Stimulated activated CD8-positive, alpha-beta memory T cell treated with anti-CD3 and anti-CD28 coated beads, Interleukin-2, amount 100 ng/mL, for 1 hour (primary cell): Measurements from ENCODE around the gene CCDC68.

Experiments
- DNase-seq, 2 donors: peaks; one replicate each; pipeline ENCODE4 v3.0.0-alpha.2; 2020; ENCODE audit warnings: low read depth in 2 of 2

The CCDC68 gene

DNA sequence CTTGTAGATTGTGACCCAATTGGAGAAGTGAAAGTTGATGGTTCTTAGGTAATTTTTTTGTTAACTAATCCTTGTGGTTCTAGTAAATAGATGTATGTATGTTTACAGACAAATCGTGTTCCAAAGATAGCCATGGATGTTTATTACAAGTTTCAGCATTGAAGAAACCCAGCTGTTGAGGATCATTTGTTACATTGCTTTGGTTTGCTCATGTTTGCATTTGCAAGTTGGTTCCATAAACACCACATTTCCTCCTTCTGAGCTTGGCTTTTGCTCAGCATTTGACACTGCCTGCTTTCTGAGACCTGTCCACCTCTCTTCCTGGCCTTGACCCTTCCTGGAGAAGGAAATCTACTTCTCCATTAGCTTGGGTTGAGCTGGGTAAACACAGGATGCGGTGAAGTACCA is 1.8 kb upstream of the CCDC68 start:
- no peak for DNase-seq

DNA sequence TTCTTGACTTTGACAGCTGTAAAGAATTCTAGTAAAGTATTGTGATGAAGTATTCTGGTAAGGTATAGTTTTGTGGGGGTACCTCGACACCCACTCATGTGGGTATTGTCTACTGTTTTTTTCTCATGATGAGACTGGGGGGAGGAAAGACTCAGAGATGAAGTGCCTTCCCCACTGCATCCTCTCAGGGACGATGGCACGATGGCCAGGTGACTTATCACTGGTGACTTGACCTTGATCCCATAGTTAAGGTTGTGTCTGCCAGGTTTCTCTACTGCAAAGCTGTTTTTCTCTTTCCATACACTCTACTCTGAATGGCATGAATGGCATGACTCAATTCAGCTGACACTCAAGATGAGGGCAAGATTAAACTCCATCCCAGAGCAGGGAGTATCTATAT is 936 bp upstream of the CCDC68 start:
- no peak for DNase-seq

DNA sequence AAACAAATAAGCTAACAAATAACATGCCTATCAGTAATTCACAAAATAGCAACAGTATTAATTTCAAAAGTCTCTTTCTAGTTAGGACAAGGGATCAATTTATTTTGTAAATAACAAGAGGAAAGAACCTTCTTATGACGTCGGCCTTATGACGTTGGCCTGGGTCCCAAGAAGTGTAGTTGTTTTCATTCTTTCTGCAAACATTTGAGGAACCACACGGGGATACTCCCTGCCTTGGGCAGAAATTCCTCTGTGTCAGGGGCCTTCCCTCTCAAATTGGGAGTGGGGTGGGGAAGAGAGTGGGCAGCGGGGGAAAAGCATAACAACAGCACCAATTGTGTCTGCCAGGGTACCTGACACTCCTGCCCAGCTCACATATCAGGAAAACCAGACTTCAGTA is 1.3 kb downstream of the CCDC68 start:
- DNase-seq, result no peak

DNA sequence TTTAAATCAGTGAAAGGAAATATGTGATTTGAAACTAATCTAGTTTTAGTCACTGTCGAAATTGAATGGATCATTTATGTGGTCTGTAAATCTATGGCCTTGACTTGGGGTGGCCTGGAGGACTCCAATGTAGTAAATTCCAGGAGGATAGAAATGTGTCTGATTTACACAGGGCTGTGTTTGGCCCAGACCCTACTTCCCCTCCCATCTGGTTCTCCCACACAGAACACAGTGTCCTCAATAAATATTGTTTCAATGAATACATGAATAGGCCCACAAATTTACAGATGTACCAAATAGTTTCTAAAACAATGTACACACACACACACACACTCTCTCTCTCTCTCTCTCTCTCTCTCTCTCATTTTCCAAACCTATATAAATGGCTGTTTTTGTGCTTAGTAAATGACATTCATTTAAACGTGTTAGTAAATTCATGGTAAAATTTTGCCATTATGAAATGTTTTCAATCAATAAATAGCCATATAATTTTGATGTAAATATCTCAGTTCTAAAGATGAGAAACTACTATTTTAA is 1.9 kb downstream of the CCDC68 start:
- no peak for DNase-seq

DNA sequence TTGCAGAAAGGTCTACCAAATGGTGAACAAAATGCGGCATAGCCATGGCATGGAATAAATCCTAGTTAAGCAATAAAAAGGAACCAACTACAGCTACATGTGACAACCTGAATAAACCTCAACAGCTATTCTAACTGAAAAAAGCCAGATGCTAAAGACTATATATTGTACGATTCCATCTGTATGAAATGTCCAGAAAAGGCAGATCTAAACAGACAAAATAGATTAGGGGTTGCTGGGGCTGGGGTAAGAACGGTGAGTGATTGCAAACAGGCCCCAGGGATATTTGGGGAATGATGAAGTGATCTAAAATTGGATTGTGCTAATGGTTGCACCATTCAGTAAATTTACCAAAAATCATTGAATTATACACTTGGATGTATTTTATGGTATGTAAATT is 2.8 kb downstream of the CCDC68 start:
- DNase-seq, result no peak

DNA sequence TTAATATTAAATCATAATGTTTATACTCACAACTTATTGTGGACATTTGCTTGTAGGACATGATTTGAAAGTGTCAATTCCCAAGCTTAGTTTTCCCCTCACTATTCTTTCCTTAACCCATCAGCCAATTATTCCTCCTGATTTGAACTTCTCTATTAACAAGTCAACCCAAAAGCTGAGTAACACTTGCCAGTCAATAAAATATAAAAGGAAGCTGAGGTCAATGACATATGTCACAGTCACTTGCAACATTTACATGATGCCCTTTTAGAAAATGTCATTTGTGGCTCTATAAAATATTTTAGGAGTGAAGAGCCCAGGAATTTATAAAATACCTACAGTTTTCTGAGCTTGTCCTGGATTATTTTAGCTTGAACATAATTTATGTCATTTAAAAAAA is 7.2 kb downstream of the CCDC68 start:
- no peak for DNase-seq

DNA sequence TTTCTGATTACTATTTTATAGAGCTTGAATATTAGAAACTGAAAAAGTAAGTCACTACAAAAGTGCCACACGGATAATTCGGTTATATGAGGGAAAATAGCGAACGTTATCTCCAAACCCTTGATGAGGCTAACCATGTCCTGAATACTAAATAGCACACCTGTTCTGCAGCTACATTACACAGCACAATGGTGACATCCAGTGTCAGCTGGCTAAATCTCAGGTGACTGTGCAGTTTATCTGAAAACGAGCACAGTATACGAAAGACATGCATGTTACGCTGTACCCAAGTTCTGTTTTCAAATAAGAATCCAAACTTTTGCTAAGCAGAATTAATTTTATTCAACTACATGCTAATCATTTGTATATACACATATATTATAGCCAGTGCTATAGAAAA is 9.0 kb downstream of the CCDC68 start:
- no peak for DNase-seq

DNA sequence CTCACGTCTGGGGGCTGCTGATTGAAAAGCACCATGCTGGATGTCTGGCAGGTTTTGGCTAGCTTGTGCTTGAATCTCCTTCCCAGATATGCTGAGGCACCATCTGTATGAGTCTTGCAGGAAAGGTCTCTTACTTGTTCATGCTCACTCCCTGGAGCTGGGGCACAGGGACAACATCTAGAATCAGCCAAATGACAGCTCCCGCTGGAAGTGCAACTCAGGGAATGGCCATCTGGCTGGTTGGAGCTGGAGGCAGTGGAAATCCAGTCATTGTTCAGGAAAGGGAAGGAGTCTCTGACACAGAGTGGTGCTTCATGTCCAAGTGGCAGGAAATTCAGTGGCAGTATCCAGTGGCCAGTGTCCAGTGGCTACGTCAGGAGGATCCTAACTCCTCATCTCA is 9.7 kb downstream of the CCDC68 start:
- DNase-seq, result no peak

DNA sequence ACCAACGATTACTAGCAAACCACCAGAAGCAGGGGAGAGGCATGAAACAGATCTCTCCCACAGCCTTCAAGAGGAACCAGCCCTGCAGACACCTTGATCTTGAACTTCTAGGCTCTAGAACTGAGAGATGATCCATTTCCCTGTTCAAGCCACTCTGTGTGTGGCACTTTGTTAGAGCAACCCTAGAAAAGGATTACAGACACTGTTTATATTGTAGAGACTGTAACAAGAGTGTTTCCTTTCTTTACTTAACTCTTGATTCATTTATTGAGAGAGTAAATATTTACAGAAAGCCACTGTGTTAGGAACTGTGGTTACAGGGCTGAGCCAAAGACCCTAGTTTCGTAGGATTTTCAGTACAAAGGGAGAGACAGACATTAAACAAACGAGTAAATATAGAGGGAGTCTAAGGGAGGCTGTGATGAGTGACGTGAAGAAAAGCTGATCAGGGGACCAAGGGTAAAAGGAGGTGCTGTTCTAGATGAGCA is 10.9 kb downstream of the CCDC68 start:
- no peak for DNase-seq

DNA sequence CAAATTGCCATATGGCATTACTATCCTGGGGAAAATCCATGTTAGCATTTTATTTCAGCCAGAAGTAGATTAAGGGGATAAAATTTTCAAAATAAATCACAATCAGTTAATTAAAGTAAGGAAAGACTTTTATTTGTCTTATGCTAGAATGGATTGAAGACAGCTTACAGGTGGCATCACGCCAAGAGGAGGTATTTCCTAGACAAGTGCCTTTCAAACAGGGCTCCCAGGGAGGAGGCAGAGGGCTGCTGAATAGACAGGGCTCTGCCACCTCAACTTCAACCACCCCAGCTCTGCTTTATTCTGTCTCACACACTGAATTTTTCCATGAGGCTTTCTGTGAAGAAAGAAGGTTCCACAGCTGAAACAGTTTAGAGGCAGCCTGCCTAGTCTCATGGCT is 12.2 kb downstream of the CCDC68 start:
- no peak for DNase-seq

DNA sequence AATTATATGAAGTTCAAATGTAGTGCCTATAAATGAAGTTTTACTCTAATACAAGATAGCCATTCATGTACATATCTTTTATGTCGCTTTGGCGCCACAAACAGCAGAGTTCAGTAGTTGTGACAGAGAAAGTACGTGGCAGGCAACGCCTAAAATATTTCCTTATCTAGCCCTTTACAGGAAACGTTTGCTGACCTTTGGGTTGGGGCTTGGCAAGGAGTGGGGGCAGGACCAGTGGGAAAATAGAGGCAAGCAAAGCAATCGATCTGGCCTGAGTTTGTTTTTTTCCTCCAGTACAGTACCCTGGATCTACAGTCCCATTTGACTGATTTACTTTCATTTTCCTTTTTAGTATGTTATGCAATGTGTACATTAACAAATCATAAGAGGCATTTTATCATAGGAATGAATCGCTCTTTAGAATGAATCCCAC is 13.1 kb downstream of the CCDC68 start:
- DNase-seq, result no peak

DNA sequence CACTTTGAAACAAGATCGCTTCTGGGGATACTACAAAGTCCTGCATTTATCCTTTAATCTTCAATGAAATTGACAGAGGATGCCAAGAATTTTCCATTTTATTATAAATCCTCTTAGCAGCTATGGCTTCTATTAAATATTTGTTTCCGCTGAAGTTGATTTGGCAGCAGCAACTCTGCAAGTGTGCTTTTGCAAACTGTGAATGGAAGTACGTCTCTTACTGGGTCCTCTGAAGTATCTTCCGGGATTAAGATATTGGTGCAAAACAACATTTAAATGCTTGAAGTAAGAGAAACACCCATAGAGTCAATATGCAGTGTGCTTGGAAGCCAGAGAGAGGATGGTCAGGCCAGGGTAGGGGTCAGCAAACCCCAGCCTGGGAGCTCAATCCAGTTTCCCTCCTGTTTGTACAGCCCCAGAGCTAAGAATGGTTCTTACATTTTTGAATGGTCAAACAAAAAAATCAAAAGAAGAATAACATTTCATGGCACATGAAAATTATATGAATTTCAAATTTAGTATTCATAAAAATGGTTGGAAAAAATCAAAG is 13.6 kb downstream of the CCDC68 start:
- no peak for DNase-seq

DNA sequence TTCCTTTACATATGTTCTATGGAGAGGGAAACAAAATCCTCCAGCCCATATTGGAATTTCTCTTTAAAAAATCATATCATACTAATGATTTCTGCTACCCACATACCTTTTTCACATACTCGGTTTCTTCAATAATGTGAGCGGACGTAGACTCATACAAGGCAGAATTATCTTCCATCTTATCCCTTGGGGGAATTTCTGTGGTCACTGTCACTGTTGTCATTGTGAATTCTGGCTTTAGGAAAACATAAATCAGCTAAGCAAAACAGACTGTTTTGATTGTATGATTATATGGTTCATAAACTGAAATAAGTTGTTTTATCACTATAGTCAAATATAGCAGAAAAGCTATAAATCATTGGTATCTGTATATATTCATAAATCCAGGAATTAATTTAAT is 16.7 kb downstream of the CCDC68 start:
- no peak for DNase-seq

DNA sequence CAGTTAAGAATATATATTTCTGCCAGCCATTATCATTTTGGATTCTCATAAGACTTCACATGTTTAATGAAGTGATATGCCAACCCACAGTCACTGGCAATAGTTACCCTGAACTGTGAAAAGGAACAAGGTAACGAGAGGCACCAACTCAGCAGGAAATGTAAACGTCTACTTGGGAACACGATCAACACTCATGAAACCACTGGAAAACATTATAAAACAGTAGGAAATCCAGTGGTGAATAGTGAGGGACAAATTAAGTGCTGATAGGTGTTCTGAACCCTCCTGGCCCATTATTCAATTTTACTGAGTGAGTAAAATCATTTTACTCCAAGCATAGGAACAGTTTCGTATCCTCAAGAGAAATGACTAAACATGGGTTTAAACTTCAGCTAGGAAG is 17.1 kb downstream of the CCDC68 start:
- DNase-seq, result no peak

DNA sequence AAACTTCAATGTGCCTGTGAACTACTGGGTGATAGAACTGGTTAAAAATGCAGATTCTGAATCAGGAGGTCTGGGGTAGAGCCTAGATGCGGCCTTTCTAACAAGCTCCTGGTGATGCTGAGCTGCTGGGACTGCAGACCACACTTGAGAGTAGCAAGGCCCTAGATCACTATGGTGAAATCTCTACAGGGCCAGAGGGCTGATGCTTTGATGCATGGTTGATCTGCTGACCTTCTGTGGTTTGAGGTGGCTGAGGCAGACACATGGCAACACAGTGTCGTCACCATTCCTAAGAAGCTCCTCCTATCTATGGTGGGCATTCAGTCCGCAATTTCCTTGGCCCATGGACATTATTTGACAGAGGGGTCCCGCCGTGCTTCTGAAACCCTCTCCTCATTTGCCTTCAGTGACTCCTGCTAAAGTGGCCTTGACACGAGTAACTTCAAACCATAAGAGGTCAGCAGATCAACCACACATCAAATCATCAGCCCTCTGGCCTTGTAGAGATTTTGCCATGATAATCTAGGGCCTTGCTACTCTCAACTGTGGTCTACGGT is 19.8 kb downstream of the CCDC68 start:
- no peak for DNase-seq

DNA sequence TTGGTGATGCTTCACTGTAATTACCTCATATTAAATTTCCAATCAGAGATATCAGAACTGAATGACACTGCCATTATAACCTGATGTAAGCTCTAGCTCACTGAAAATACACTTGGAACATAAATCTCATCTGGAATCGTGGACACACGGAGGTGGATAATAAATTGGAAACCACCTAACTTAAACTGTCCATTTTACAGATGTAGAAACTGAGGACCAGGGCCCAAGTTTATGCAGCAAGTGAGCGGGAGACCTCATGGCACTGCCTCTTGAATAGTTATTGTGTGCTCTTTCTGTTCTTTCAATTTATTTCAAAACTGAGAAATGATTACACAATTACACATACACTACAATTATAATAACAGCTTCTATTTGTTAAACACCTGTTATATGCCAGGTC is 20.8 kb downstream of the CCDC68 start:
- no peak for DNase-seq

DNA sequence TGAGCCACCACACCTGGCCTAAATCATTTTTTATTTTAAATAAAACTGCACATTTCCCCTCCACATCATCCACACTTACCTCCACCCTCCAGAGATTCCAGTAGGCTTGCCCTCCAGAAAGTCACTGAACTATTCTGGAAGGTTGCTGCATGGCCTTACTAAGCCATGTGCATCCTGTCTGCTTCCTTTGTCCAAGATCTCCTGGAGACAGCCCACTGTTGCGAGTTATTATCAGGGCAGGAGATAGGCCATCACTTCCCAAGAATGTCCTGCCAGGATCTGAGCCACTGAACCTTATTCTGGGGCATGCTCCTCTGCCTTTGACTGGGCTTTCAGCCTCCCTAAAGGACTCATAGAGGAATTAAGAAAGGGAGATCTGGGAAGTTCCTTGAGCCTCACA is 26.8 kb downstream of the CCDC68 start:
- DNase-seq, result no peak

DNA sequence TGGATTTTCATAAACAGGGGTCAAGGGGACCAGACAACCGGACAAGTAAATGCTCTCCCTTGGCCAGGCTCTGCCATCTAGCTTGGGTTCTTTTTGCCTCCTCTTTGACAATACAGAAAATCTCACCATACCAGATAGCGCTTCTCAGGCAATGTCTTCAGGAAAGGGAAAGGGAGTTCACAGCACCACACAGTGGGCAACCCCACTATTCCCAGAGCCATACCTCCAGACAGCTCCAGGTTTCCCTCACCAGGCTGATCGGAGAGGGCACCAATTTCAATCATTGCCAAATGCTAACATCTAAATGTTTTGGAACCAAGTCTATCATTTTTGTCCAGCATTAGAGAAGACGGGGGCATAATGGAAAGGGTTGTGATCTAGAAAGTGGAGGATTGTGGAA is 28.1 kb downstream of the CCDC68 start:
- DNase-seq, result no peak

DNA sequence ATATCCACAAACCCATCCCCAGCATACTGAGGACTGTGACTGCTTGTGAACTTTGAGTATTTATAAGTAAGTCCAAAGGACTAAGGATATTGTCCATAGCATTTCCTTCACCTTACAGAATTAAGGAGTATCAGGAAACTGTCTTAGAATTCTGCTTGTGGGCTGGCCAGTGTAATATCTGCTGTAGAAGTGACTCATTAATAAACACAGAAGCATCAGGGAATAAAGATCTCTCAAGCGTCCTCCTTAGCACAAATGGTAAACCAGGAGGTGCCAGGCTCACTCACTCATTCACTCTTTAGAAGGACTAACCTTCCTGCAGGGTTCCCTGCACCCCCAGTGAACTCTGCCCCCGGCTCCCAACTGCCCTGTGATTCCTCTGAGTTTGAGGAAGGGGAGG is 31.0 kb downstream of the CCDC68 start:
- DNase-seq, result no peak

DNA sequence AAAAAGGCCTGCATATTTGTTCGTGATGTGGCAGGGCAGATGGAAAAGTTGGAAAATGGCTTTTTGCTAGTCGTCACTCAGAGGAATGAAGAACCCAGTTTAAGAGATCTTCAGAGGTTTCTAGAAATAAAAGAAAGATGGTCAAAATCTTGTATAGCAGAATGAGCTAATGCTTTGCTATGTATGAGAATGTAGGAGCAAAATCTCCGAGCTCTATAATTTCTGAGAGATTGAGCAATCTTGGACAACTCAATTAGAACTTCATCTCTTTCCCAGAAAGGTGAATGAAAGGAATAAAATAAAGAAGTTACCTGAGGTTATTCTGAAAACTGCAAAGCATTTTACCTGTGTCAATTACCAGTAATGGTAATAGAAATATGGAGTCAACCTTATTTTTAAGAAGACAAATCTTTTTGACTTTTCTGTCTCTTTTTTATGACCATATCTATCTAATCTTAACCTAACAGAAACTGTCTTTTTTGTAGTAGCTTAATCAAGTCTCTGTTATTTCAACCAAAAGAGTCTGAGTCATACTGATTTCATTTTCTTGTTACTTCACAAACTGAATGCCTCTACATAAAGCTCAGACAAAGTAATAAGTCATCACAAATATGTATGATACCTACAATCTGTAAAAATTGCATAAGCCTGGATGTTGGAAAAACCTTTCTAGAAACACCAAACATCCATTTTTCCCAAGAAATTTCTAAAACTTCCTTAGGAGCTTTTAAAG is 32.5 kb downstream of the CCDC68 start:
- no peak for DNase-seq

DNA sequence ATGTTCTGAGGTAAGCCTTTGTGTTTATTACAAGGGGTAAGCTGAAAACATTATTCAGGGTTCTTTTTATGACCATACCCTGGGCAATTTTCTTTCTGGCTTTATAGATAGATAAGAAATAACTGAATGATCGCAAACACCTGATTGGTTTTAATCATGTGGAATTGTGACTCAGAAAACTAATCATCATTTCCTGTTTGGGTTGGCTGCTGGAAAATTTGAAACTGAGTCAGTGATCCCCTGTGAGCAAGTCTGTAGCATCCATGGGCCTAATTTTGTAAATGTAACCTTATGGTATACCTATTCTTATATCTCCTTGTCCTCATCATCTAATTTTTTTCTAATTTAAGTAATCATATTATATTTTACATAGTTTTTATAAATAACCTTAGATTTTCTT is 34.3 kb downstream of the CCDC68 start:
- DNase-seq, result no peak

DNA sequence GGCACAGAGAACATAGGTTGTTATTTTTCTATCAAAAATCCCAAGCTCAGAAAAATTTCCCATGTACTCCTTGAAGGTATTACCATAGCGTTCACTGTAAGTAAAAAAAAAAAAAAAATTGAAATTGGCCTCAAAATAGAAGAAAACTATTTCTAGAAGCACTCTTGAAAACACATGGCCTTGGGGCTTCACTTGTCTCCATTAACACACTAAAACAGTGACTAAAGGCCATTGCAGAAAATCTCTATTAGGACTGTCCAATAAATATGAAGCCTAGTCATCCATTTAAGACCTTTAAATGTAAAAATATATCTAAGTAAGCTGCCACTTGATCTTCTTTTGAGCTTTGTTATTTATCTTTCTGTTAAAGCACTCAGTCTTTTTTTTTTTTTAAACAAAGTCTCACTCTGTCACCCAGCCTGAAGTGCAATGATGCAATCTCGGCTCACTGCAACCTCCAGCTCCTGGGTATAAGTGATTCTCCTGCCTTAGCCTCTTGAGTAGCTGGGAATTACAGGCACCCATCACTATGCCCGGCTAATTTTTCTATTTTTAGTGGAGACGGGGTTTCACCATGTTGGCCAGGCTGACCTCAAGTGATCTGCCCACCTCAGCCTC is 35.8 kb downstream of the CCDC68 start:
- DNase-seq, result no peak

DNA sequence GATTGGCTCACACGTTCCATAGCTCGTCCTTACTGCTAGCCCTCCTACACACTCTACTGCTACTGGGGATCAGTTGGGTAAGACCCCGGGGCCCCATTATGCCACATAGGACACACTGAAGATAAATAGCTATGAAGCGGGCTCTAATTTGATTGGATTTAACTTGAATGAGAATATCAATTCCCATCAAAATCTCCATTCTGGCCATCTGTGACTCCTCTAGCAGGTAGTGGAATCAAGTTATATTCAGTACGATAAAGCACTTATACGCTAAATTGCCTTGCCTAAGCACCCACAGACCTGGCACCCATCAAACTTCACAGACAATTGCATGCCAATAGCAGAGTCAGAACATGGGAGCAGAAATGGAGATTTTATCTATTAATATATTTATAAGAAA is 39.8 kb downstream of the CCDC68 start:
- no peak for DNase-seq
